CD4-positive, alpha-beta T cell treated with Interleukin-17A for 1 hour (primary cell): Measurements from ENCODE around the gene PTPRN2.

Experiments used
- DNase-seq: peaks from one replicate; pipeline ENCODE4 v3.0.0-alpha.2; 2020

The PTPRN2 gene

DNA sequence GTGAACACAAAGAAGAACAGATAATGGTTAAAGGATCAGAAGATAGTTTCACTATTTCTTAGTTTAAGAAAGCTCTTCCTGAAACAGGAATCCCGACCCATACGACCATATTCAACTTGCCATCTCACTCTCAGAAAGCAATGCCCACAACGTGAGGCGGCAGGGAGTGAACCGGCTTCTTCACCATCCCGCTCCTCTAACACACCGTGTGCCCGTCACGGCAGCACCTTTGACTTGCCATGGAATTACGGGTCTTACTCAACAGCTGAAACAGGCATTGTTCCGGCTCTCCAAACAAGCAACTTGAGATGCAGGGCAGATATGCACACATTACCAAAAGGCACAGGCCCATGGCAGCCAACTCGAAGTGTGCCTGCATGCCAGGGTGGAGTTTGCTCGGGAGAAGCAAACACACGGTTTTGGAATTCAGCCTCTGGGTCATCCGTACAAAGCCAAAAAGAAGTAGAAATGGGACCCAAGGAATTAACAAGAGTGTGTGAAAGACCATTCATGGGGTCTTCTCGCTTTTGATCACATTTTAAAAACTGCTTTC is 957.2 kb downstream of the PTPRN2 start:
- no peak for DNase-seq

DNA sequence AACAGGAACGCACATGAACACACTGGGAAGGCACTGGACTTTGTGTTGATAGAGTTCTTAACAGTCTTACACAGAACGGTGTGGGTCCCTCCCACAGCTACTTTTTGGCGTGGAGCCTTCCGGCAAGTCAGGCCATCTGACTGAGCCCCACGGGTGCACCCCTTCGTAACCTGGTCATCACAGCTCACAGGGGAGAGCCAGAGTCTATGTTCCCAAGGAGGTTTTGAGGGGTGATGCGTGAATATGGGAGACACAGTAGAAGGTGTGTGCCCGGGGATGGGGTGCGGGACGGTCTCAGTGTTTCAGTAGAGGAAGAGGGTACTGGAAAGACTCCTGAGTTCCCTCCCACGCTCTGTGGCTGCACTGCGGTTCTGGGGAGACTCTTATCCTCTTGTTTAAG is 959.2 kb downstream of the PTPRN2 start:
- DNase-seq = no peak

DNA sequence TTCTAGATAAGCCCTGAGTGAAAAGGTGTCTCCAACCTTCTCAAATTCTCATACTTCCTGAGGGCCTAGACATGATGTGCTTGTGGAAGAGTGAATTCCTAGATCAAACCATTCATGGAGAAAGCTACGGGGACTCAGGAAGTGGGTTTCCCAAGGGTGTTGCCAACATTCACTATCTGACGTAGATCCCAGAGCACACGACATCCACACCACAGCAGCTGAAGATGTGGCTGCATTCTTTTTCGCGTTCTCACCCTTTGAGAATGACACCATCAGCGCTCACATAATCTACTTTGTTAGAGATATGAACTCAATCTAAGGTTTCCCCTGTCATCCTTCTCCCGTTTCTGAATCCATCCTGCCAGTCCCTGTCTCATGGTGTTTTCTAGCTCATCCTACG is 960.0 kb downstream of the PTPRN2 start:
- DNase-seq = no peak

DNA sequence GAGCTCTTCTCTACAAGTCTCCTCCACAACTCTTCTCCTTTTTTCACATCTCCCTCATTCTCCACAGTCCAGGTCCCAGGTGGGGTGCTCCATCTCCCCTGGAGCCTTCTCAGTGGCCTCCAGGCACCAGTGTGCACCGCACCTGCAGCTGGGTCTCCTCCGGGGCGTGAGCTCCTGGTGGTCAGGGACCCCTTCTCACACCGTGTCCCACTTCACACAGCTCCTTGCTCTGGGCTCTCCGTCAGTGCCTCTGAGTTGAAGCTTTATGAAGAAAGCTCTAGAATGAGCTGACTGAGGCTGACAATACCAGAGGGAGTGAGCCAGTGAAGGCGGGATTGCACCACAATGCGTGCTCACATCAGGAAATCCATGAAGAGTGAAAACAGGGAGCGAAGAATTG is 960.6 kb downstream of the PTPRN2 start:
- DNase-seq = no peak

DNA sequence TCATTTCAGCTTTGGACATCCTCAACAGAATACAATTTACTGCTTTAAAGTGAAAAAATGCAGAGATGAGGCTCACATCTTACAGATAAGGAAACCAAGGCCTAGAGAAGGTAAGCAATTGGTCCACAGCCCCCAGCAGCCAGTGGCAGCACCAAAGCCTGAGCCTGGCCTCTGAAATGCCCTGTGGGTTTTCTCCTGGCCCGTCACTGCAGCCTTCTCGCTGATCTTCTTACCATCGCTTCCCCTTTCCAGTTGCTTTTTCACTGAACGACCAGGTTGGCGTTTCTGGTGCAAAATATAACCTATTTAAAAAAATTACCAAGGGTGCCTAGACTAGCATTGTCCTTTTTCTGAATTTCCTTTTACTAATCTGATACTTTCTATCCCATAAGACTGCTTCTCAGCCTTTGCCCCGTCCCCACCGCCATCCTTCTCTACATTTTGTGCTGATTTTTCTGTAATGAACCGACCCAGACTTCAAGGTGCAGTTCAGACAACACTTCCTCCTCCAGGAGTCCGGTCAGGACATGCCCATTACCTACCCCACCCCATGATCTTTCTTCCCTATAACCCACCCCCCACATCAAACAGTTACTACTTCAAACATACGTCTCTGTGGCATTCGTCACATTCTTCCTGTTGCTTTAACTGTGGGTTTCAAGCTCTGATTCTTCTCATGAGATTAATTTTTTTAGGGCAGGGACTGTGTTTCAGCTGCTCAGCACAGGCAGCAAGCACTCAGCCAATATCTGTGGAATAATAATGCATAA is 961.5 kb downstream of the PTPRN2 start:
- peak; percentile 48 for DNase-seq

DNA sequence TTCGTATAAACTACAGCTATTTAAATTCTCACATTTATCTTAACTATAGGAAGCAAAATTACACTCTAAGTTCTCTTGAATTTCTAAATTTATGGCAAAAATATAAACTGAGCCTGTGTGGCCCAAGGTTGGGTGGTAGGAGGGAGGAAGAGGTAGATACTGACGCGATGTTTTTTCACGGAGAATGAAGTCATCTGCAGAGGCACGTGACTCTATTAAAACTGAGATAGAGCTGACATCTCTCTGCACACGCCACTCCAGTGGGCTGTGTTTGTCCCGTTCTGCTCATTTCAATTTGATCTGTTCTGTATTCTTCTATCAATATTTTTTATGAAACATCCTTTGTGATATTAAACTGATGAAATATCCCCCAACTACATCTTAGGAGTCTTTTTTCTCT is 964.1 kb downstream of the PTPRN2 start:
- DNase-seq = no peak

DNA sequence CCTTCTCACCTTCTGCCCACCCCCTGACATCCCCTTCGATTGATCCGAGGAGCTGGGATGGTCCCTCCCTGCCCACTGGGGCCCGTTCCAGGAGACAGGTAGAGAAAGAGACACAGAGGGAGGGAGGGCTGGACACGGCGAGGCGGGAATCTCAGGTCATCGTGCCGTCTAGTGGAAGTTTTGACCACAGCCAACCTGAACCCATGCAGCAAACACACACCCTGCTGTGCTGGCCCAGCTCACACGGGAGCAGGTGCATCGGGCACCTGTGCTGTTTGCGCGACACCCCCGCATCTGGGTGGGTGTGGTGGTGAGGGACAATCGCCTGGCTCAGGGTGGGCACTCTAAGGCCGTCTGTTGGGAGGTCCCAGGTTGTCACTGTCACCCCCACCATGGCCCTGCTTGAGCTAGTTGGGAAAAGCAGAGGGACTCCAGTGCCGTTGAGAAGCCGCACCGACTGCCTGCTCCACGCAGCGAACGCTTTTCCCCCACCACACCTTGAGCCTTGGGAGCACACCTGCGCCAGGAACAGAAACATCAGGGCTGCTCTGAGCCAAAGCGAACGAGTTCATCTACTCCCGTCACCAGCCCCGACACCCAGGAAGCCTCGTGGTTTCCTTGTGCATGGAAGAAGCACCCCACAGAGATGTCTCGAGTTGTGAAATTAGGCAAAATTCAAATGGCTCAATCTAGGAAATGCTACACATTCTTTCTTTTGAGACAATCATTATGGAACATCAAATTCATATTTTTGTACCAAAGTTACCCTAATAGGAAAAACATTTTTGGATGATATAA is 965.0 kb downstream of the PTPRN2 start:
- no peak for DNase-seq

DNA sequence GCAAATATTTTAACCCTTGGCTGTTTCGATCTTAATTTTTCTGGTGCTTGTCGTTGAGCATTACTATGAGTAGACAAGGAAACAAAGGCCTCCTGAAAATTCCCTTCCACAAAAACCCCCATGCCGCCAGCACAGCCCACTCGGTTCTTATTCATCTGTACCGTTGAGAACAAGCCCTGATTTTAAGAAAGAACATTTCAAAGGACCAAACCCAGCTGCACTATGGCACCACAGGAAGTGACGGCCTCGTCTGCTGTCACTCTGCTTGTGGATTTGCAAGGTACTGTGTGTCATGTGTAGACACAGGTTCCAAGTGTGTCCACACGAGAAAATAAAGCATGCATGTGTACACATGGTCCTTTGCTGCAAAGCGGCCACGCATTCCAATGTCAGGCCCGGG is 965.6 kb downstream of the PTPRN2 start:
- peak; percentile 18 for DNase-seq

DNA sequence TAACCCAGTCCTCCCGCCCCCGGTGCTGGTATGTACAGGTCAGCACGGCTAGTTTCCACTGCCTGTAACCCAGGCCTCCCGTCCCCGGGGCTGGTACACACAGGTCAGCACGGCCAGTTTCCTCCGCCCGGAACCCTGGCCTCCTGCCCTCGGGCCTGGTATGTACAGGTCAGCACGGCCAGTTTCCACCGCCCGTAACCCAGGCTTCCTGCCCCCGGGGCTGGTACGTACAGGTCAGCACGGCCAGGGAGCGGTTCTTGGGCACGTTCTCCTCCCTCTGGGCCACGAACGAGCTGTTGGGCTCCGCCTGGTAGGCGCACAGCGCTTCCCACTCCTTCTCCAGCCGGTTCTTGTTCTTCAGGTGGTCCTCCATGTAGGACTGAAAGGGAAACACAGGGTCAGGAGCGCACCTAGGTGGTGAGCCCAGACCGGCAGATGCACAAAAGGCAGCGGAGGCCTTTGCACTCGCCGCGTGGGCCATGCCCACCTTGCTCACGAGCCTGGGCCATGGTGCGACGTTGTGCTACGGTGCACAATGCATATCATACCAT is 966.4 kb downstream of the PTPRN2 start:
- DNase-seq = no peak

DNA sequence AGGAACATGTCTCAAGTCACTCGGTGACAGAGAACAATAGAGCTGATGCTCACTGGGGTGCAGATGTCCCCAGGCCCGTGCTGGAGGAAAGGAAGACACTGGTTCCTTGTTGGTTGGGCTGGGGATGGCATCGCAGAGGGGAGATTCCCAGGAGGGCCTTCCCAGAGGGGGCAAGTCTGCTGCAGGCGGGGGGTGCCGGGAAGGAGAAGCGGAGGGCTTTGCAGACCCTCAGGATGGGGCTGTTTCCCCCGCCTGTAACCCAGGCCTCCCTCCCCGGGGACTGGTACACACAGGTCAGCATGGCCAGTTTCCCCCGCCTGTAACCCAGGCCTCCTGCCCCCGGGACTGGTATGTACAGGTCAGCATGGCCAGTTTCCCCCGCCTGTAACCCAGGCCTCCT is 967.0 kb downstream of the PTPRN2 start:
- no peak for DNase-seq

DNA sequence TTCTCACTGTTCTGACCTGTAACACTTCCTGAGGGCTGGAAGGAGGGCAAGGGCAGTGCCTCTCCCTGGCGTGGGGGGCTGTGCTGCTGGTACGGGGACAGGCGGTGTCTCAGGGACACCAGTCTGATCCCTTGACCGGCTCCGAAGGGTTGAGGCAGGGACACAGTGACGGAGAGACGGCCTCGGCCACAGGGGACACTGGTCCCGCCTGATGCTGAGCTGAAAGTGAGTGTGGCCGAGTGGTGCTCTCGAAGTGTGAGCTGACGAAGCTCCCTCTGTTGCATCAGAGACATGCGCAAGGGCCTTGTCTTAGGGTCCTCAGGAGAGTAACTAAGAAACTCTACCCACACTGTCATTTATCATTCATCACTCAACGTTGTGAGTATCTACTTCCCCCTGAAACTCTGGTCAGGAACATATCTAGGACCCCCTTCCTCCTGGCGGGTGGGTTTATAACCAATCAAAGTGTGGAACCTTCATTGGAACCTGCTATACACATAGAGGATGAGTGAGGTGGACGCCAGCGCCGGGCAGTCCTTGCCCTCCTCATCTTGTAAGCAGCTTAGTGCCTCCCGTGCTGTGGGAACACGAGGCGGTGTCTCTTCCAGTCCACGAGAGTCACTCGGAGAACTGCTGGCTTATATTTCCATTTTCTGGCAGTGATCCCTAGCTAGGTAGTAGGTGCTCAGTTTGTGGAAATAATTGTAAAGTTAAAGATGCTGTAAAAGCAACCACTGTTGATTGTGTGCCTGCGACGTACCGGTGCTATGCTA is 967.7 kb downstream of the PTPRN2 start:
- no peak for DNase-seq

DNA sequence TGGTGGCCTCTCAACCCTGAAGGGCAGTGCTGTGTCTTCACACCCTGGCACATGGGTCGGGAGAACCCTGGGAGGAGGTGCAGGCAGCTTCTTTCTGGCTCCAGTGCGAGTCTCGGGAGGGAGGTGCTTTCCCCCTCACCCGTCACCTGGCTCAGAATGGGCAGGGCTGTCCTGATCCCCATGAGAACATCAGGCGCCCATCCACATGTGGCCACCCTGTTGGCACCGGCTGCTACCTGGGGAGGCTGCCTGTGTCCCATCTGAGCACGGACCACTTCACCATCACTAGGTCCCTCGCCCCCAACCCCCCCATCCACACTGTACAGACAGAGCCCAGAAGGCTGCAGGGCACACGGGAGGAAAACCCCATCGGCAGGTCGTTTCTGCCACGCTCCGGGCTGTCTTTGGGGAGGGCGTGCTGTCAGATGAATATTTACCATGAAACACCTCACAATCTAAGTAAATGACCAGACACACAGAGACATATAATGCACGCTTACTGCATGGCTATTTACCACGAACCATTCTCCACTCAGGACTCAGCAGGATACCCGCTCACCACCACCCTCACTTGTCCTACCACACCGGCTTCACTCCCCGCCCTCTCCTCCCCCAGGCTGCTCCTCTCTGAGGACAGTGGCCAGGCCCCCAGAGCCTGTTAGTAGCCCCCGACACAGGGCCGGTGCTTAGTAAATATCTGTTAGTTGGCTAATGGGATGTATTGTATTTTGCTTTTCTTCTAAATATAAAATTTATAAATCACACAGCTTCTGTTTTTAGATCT is 968.6 kb downstream of the PTPRN2 start:
- no peak for DNase-seq

DNA sequence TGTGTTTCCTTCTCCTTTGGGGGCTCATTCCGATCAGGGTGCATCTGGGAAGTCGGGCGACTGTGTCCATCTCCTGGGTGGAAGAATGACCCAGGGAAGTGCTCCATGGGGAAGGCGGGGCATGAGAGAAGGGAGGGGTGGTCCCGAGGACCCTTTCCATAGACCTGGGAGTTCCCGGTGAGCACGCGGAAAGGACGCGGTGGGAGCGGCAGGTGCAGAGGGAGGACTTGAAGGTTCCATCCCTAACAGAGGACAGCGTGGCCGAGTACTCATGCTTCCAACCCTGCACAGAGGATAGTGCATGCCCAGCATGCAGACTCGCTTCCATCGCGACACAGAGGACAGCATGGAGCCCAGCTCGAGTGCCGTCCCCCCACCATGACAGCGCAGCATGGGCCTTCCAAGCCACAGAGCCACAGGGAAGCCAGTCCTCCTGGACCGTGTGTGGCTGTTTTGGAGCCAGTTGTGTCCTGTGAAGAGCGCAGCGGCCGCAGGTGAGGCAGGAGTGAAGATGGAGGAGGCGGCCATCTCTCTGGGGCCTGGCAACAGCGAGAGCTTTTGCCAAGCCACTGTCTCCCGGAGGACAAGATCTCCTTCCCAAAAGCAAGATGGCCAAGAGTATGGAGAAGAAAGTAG is 969.4 kb downstream of the PTPRN2 start:
- DNase-seq = no peak

DNA sequence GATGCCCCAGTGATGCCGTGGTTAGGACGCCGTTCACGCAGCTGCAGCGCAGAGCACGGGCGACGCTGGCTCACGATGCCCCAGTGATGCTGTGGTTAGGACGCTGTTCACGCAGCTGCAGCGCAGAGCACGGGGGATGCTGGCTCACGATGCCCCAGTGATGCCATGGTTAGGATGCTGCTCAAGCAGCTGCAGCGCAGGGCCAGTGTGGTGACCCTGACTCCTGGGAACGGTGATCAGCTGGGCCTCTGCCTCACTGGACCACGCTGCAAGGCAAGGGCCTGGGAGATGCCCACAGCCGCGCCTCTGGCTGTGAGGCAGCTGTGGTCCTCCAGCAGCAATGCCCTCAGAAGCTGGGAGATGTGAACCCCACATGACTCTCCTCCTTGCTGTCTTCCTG is 970.2 kb downstream of the PTPRN2 start:
- no peak for DNase-seq

DNA sequence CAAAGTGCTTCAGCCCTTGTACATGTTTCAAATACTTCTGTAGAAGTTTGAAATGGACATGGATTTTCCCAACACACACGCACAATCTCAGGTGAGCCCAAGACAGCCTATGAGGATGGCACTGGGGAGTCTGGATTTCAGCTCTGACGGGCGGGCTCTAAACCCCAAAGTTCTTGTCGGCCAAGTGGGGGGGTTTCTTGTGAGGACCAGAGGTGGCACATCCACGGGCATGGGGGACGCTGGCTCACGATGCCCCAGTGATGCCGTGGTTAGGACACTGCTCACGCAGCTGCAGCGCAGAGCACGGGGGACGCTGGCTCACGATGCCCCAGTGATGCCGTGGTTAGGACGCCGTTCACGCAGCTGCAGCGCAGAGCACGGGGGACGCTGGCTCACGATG is 970.7 kb downstream of the PTPRN2 start:
- DNase-seq = no peak

DNA sequence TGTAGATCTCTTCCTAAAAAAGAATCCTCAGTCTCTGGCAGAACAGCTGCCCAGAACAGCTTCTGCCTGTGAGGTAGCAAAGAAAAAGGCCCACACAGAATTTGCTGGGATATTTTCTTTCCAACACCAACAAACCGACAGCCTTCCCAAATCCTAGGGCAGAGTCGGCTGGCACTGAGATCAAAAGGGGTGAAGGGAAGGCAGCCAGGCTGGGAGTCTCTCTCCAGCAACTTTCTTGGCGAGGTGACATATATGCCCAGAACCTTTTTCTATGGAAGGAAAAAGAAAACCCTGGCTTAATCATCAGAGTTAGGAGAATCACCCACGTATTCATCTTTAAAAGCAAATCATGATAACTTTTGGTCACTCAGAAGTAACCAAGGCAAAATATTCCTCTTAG is 971.2 kb downstream of the PTPRN2 start:
- DNase-seq = no peak

DNA sequence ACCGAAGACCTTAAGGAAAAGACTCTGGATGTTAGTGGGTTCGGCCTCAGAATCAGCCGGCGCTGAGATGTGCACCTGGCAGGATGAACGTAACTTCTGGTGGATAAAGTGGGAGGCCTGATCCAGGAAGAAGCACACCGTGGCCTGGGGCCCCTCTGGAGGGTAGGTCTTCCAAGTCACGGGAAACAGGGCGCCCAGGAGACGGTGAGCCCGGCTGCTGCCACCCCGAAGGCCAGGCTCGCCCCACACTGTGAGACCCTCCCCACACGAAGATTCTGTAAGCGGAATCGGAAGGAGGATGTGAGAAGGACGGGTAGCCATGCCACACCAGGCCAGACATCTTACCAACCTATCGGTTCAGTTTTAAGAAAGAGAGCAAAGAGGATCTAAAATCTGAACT is 971.8 kb downstream of the PTPRN2 start:
- DNase-seq = no peak

DNA sequence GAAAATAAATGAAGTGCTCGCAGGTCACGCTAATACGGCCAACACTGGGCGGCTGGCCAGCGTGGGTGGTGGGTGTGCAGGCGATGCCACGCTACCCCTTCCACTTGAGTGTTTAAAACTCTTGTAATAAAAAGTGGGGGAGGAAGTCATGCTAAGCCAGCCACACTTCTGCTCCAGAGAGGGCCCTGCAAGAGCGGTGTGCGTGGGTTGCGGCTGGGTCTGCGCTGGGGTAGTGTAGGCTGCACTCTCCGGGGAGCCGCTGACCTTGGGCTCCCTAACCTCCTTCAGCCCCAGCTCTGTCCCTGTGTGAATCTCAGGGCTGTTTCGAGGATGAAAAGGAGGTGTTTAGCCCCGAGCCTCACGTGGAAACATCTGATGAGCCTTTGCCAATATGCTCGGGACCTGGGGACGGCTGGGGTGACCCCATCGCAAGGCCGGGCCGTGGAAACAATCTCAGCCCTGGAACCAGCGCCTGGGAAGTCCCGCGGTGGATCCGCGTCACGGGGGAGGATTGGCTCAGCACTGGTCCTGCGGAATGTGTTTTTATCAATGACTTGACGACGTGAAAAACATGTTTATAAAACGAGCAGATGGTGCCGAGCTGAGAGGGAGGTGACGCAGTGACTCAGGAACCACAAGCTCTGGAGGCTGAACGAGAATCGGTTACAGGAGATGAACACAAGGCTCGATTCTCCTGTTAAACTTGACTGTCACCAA is 972.4 kb downstream of the PTPRN2 start:
- no peak for DNase-seq

DNA sequence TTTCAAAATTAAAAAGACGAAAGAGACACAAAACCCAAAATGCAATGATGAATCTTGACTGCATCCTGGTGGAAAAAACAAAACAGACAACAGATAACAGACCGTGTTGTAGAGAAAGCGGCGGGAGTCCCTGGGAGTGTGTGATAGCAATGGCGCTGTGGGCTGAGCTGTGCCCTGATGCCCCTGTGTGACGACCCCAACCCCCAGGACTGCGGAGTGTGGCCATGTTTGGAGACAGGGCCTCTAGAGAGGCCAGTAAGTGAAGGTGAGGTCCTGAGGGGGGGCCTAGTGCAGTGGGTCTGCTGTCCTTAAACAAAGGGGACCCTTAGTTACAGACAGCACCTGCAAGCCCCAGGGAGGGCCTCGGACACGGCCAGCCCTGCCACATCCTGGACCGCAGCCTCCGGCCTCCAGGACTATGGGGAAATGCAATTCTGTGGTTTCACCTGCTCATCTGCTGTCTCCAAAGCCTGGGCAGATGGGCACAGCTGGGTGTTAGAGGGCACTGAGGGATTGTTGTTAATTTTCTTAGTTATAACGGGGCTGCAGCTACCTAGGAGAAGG is 973.1 kb downstream of the PTPRN2 start:
- DNase-seq = no peak

DNA sequence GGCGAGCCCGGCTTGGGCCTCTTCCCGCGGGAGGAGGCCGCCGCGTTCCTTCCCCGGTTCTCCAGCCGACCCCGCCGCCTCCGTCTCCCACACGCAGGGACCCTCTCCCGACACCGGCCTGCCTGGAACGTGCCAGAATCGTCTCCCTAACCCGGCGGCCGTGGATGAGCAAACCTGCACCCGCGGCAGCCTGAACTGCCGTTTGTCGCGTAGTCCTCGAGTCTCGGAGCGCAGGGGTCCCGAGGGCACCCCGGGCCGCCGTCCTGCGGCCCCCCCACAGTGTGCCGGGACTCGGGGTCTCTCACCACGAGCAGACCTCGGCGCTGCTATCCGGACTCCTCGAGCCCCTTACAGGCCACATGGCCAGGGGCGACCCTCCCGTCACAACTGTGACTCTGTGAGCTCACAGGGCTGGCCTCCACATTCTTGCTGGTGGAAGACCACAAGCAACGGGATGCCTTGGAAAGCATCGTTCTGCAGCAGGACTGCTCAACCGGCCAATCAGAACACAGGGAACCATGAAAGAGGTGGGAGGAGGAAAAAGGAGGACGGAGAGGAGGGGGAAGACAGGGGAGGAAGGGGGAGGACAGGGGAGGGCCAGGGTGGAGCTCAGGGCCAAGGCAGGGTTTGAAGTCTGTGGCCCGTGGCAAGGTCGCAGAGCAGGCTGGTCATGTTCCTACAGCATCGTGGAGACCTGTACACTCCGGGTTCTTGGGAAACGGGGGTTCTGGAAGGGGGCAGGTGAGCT is 973.9 kb downstream of the PTPRN2 start:
- DNase-seq = no peak
